Activated CD4-positive, CD25-positive, alpha-beta regulatory T cell (primary cell): ENCODE results near the gene RNF141.

Experiments
- DNase-seq, 4 experiments: peaks; one replicate each; lab custom pipeline; 2025; lab: John Stamatoyannopoulos, UW

The RNF141 gene, protein sequence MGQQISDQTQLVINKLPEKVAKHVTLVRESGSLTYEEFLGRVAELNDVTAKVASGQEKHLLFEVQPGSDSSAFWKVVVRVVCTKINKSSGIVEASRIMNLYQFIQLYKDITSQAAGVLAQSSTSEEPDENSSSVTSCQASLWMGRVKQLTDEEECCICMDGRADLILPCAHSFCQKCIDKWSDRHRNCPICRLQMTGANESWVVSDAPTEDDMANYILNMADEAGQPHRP

DNA sequence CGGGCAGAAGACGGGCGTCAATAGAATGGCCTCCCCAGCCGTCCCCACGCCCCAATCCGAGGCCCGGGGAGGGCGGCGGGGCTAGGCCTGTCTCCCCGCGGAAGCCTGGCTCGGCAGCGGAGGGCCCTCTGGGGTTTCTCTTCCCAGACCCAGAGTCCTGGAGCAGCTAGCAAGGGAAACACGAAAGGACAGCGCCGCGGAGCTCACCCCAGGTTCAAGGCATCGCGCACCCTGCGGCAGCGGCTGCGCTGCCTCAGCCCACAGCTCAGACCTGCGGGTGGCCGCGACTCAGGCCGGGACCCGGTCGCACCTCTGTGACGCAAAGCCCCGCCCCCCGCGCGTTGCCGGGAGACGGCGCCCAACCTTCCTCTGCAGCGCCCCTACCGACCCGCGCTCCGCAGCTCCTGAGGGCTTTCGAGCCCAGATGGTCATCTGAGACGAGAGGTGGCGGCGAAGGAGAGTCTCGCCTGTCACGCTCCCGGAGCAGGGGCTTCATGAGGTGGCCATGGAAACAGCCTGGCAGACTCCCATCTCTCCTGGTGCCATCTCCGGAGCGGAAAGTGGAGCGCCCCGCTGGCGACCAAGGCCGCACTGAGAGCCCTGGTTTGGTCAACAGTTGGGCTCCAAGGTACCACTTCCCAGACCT lies at the start of gene RNF141:
Gene RNF141 (minus strand): TSS at position 273 of the 646 bp plus-strand sequence. CDS start 7,029 bp downstream, outside the sequence.
- peak; percentile 93 to 95 (median 94) for DNase-seq

DNA sequence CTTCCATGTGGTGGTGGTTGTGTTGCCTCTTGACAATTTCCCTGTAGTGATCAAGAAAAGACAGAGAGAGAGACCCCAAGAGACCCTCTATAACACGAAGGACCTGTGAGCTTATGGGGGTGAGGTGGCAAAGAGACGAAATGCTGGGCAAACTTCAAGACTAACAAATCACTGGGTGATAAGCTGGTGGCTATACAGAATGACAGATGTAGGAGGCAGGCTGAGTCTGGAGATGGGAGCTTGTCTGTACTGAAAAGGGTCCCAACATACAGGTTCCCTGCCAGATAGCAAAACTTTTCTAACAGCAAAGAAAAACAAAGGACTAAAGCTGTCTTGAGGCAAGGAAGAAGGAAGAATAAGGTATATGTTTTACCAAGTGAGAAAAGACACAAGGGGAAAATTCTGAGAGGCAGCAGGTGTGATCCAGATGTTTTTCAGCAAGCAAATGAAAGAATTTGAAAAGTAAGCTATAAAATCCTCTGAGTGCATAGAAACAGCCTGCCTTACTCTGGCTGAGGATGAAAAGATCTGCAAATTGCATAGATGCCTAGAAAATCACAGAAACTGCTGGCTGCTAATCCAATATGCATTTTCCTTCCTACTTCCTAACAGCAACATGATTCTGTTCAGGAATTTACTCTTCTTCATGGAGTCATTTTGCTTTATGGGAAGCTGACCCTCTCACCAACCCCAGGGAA lies 49.4 kb upstream of the RNF141 start:
- no peak for DNase-seq

DNA sequence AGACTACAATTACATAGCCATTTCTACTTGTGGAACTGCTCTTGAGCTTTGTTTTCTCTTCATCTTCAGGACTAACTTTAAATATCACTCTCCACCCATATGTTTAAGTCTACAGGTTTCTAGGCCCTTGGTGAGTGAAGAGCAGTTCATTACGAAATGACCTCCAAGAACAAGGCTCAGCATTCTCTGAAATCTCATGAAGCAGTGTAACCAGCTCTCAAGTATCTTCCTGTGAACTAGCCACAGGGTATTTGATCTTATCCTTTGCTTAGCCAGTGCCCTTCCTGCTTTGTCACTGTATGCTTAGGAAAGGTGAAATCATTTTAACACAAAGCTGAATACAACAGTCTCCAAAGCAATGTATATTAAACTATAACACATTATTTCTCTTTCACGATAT lies 47.9 kb upstream of the RNF141 start:
- DNase-seq, result no peak

DNA sequence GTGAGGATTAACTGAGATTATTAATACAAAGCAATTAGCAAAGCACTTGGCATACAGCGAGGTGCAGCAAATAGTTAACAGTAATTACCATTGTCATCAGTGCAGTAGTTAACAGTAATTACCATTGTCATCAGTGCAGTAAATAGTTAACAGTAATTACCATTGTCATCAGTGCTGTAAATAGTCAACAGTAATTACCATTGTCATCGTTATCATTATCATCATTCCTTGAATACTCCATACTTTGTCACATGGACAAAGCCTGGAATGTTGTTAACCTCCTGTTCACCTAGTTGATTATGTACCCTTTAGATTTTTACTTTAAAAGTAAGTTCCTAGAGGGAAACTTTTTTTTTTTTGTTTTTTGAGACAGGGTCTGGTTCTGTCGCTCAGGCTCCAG lies 47.0 kb upstream of the RNF141 start:
- DNase-seq, result no peak

DNA sequence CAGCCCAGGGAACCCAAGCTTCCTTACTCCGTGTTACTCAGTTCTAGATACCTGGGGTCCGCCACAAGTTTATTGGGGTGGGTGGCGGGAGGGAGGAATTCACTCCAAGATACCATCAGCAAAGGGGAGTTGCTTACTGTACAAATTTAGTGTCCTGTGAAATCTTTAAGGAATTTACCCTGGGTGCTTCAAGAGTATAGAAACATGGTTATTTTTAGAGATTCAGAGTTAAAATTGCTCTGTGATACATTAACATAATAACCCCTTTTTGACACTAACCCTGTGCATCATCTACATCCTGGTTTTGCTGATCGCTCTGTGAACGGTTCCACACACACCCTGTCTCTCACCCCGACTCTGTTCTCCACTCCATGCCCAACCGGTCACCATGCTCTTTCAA lies 46.4 kb upstream of the RNF141 start:
- DNase-seq, result no peak

DNA sequence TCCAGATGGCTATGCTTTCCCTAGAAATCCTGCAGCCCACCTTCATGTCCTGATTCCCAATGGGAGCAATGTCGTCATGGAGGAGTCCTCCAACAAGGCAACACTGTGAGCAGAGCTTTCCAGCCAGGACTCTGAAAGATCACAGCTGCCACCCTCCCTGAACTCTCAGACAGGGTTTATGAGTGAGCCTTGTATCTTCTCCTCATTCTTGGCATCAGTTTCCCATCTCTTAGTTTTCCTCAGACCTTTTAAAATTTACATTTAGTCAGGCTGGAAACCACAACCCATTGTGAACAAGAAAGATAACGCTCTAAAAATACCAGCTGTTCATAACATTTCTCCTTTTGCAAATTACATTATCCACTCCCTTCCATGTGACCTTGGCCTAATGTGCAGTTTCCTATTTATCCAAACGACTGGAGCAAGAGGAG lies 43.1 kb upstream of the RNF141 start:
- DNase-seq, result no peak

DNA sequence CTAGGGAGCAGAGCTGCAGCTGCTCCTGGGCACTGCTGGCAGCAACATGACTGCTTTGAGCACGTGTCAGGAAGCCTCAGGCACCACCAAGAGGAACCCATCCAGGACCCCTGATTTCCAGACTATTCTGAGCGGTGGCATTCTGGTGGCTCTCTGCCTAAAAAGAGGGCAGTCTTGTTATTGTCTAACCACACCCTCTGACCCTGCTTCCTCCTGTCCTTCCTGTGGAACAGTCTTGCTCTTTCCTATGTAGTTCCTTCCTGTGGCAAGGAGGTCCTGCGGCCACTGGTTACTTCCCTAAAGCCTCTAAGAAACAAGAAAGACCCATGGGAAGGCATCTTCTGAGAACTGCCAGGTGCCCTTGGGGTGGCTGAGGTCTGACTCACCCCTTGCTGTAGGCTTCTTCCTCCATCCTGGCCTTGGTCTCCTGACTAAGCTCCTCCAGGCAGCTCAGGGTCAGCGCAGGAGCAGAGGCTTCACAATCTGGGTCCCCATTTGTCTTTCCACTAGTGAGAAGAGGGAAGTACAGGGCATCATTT lies 40.6 kb upstream of the RNF141 start:
- DNase-seq, result no peak

DNA sequence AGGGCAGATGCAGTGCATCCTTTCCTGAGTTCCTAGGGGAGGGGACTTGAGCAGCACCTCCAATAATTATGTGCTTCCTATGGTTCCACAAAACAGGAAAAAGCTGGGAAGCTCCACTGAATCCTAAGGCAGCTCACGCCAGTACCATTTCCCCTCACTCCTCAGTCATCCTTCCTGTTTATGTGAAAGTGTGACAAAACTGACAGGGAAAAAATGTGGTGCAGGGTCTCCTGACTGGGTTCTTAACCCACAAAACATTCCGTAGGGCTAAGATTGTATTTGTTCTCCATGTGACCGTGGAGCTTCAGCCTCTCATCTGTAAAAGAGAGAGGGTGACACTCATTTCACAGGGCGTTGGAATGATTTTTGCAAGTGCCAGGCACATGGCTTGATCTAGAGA lies 39.6 kb upstream of the RNF141 start:
- no peak for DNase-seq

DNA sequence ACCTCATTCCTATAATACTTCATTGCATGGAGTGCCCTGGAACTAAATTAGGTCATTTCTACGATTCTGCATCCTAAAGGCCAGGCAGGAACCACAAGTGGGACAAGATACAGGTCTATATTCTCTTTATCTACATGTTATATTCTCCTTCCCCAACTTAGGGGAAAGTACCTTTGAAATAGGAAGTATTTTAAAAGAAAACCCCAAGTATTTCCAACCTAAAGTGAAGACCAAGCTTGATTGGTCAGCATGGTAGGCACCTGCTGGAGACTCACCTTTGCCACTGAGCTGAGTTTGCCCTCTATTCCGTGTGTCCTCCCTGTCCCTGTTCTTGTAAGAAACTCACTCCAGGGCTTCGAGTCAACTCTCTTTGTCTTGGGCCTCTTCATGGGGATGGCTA lies 38.7 kb upstream of the RNF141 start:
- DNase-seq, result no peak

DNA sequence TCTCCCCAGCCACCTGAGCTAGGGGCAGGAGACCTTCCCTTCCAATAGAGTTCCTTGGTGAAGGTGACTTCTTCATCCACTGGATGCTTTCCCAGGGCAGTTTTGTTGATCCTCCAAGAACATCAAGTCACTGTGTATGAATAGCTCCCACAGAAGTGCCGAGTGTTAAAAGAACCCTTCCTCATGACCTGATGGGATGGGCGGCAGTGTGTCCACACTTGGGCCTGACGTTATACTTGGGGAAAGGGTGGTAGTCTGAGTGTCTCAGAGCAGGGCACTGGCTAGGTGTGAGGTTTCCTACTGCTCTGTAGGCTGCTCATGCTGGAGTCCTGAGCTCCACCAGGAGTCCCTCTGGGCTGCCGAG lies 35.0 kb upstream of the RNF141 start:
- DNase-seq, result no peak

DNA sequence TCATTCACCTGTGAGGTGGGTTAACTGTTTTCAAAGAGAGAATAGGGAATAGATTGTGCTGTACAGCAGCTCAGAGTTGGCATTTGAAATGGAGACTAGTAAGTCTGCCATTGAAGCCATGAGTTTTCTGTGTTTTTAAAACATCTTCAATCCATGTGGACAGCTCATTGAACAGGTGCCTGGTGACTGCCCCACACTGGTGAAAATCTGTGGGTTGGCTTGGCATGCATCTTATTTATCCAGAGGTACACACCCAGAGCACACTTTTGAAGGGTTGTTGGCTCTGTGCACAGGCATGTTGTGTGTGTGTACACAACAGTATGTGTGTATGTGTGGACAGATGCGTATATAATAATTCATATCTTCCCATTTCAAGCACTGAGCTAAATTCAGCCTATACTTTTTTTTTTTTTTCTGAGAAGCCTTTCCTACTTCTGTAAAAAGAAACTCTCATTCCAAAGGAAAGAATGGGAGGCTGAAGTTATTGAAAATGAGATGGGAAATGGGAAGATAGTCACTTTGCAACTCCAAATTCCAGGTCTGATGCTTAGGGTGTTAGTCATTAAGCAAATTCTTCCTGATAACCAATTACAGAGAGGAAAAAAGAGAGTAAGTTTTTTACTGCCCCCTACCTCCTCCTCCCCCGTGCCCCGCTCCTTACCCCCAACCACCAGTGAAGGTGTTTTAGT lies 34.5 kb upstream of the RNF141 start:
- DNase-seq, result no peak

DNA sequence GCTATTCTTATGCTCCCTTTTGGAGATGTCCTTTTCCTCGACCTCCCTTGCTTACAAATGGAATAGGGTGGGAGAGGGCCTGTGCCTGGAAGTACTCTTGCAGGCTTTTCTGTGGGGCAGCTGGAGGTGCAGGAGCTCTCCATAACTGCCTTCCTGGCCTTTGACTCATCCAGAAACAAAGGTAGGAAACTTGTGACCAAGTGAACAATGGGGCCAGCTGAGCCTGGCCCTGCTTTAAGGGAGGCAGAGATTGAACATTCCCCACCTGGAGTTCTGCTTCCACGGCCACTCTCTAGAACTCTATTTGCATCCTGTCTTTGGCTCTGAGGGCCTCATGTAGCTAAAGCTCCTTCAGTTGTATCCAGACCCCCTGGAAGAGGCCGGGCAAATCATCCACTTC lies 32.6 kb upstream of the RNF141 start:
- no peak for DNase-seq

DNA sequence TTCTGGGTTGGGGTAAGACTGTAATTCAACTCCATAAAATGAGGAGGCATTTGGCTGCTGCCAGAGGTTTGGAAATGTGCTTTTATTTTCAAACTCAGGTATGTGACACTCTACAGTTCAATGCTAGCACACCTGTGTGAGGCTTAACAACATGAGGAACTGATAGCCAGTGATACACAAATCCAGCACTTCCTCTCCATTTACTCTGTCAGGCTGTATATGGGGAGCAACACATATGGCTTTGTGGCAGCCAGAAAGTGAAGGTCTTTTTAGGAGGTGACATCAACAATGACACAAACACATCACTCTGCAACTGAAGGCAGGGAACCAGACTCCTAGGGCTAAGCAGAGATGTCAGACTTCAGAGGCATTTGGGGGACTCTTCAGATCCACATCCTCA lies 32.0 kb upstream of the RNF141 start:
- no peak for DNase-seq

DNA sequence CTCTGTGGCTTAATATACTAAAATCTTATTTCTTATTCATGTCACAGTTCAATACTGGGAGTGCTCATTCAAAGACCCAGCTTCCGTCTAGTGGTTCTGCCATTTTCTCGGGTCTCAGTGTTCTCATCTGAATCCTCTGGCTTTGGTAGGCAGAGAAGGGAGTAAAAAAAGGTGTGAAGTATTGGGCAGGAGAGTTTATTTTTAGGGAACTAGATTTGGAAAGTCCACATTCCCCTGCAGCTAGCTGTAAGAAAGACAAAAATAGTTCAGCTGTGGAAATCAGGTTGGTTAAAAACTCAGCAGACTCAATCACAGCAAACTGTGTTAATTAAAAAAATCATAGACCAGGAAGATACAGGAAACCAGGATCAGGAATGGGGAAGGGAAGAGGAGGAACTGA lies 31.5 kb upstream of the RNF141 start:
- DNase-seq, result no peak

DNA sequence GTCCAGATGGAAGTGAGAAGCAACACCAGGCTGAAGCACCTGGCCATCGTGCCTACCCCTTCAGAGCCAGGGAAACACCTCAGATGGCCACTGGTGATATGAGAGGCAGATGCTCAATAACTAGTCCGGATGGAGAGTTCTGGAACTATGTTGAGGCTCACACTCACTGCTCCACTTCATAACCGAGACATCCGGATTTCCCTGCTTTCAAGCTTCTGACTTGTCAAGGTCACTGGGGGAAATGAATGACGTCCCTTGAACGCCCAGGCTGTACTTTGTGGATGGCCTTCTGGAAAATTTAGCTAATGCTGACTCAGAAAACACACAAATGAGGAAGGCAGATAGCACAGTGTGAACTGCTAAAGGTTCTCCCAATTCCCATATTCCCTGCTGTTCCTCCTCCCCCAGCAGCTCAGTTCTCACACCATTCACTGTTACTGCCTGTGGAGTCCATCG lies 27.5 kb upstream of the RNF141 start, which contains the start of gene LYVE1:
Gene LYVE1 (minus strand): TSS at position 180 of the 456 bp plus-strand sequence. CDS start 133 bp downstream, at position 47.
- no peak for DNase-seq

DNA sequence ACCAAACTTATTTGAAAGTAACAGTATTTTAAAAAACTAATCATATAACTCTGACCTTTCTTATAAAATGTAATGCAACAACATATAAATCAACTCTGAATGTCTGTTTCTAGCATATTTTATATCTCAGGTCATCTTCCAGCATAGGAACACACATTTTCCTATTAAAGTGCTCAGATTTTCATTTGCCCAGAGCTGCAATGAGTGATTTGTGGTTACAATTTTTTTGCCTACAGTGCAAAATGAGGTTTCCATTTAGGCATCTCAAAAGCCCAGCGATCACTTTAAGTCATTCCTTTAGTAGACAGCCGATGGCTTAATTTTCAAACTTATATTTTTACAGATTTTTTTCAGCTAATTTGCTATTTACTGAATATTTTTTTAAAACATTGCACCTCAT lies 26.5 kb upstream of the RNF141 start:
- no peak for DNase-seq

DNA sequence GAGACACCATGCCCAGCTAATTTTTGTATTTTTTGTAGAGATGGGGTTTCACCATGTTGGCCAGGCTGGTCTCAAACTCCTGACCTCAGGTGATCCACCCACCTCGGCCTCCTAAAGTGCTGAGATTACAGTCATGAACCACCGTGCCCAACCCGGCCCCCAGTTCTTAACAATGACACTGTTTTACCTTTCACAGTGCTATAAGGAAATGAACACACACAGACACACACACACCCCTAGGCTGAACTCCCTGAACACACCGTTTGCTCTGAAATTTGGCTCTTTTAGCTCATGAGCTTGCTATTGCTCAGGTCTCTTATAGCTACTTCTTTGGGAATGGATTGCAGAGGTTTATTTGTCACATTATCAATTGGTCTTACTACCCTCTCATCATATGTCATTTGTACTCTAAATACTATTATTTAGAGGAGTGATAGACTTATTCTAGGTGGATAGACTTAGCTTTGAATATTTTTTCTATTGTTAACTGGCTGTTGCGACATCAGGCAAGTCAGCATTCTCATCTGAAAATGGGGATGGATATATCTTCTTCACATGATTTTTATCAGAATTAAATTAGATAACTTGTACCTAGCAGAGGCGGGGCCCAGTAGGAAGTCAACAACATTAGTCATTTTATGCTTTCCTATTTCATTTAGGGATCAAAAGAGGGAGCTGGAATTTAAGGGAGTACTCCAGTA lies 25.4 kb upstream of the RNF141 start:
- no peak for DNase-seq

DNA sequence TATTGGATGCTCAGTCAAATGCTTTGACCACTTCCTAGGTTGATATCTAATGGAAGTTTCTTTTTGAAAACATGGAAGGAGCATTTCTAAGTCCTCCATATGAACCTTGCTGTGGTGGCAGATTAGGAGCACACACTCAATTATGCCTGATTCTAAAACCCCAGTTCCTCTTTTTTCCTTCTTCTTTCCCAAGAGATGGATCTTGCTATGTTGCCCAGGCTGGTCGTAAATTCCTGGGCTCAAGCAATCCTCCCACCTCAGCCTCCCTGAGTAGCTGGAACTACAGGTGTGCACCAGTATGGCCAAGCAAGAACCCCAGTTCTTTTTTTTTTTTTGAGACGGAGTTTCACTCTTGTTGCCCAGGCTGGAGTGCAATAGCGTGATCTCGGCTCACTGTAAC lies 24.5 kb upstream of the RNF141 start:
- DNase-seq, result no peak

DNA sequence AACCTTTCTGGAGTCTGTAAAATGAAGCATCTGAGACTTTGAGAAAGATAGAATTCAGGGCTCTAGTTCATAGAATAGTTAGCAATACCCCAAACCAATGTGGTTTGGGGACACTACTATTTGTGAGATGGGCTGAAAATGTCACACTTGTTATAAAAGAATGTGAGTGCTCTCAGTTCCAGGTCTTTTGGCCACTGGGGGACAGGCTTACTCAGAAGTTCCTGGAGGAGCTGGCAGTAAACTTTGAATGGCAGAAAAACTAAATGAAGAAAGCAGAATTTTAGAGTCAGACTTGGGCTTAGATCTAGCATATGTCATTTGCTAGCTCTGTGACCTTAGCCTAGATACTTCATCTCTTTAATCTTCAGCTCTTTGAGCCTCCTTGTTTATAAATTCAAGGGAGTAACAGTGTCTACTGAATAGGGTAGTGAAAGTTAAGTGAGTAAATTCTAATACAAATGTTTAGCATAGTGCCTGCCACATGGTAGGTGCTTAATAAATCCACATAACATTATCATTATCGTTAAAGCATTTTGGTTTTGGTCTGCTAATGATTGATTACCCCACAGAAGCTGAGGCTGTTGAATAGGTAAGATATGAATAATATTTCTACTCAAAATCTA lies 23.8 kb upstream of the RNF141 start:
- no peak for DNase-seq

DNA sequence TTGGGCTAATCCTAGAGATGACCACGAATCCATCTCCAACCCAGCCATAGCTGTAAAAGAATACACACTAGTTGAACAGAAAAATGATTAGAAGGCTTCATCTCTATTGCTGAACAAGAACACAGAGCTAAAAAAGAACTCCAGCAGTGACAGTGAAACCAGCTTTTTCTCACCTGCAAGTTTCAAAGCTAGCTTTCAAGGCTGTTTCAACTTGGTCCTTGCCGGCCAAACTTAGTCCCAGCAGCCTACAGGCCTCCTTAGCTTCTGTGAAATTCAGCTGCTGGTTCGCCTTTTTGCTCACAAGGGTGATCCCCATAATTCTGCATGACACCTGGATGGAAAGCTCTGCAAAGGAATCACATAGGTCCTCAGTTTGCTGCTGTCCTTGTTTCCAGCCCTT lies 23.0 kb upstream of the RNF141 start:
- no peak for DNase-seq

DNA sequence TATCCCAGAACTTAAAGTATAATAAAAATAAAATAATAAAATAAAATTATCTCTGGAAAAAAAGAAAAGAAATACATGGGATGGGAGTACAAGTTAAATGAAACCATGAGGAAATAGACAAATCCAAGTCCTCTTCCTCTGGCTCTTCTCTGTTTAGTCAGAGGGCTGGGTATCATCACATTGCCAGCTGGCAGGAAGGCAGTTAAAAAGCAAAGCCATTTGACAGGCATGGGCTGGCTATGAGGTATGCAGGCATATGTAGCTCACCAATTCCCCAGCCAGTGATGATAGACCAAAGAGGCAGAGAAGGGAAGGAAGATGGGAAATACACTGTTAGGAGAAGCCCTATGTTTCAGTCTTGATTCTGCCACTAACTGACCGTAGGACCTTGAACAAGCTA lies 21.0 kb upstream of the RNF141 start:
- no peak for DNase-seq
